Fibroblast of lung (primary cell): ENCODE measurements around the gene RNF152.
"Not testable (repeated sequence)": the region's sequence is repeated elsewhere in the genome, so short reads cannot be mapped to it uniquely, and the experiment has no call there.

Experiments
- EZH2 ChIP-seq: IDR thresholded peaks from 2 replicates; pipeline ENCODE4 v1.5.1; 2012; ENCODE audit warnings: low read length, control low read depth, mild to moderate bottlenecking; ENCODE audit errors: missing control alignments
- TF ChIP-seq, protein P1 (sequence below), 2 donors: IDR thresholded peaks in 1 of 2; conservative IDR thresholded peaks in 1 of 2; 1 replicate in 1 of 2; 2 replicates in 1 of 2; pipeline ENCODE4 v1.5.1; 2011 to 2012; ENCODE audit warnings: low read length in 2 of 2, control low read depth in 1 of 2, inconsistent platforms in 1 of 2, low read depth in 1 of 2, mild to moderate bottlenecking in 1 of 2

DNA sequence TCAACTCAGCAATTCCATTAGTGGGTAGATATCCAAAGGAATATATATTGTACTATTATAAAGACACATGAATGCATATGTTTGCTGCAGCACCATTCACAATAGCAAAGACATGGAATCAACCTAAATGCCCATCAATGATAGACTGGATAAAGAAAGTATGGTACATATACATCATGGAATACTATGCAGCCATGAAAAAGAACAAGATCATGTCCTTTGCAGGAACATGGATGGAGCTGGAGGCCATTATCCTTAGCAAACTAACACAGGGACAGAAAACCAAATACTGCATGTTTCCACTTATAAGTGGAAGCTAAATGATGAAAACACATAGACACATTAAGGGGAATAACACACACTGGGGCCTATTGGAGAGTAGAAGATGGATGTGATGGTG, 116.6 kb downstream of the RNF152 start:
- TF ChIP-seq, protein P1, sequence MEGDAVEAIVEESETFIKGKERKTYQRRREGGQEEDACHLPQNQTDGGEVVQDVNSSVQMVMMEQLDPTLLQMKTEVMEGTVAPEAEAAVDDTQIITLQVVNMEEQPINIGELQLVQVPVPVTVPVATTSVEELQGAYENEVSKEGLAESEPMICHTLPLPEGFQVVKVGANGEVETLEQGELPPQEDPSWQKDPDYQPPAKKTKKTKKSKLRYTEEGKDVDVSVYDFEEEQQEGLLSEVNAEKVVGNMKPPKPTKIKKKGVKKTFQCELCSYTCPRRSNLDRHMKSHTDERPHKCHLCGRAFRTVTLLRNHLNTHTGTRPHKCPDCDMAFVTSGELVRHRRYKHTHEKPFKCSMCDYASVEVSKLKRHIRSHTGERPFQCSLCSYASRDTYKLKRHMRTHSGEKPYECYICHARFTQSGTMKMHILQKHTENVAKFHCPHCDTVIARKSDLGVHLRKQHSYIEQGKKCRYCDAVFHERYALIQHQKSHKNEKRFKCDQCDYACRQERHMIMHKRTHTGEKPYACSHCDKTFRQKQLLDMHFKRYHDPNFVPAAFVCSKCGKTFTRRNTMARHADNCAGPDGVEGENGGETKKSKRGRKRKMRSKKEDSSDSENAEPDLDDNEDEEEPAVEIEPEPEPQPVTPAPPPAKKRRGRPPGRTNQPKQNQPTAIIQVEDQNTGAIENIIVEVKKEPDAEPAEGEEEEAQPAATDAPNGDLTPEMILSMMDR (conservative IDR thresholded peaks at IDR 0.05 in 1 of 2, IDR thresholded peaks at IDR 0.05 in 1 of 2; ENCODE audit: low read depth in 1 of 2, low read length in 2 of 2), result not testable (repeated sequence)
- TF ChIP-seq EZH2, result not testable (repeated sequence)
